Kidney (tissue), 14 donors: ENCODE results near the gene SLC4A7. TPM values are rescaled to one million over a fixed set of nuclear protein-coding genes. Genes with fewer than 3 reads are reported as not detected.

Experiments
- DNase-seq, 5 donors: peaks; one replicate each; pipeline ENCODE4 v3.0.0-alpha.2; 2013 to 2020
- FAIRE-seq: peaks from 2 replicates; lab custom pipeline; 2012; peaks lifted over from hg19 to GRCh38; lab: Jason Lieb, UNC
- H3K27ac ChIP-seq, 2 donors: one replicate each; pipeline ENCODE4 v1.7.0; 2013; ENCODE audit warnings: low read depth in 2 of 2, low read length in 2 of 2, inconsistent platforms in 1 of 2
- H3K27me3 ChIP-seq: one replicate; pipeline ENCODE4 v1.7.1; 2013; ENCODE audit warnings: low read length, inconsistent platforms; ENCODE audit not compliant: control insufficient read depth, insufficient read depth
- H3K36me3 ChIP-seq, 3 donors: one replicate each; pipeline versions ENCODE4 v1.7.0 to v1.7.1; 2013; ENCODE audit warnings: low read length in 3 of 3, control low read depth in 1 of 3, inconsistent platforms in 1 of 3; ENCODE audit not compliant: insufficient read depth in 3 of 3, control insufficient read depth in 2 of 3
- H3K4me1 ChIP-seq, 3 donors: one replicate each; pipeline versions ENCODE4 v1.7.0 to v1.7.1; 2013; ENCODE audit warnings: low read length in 3 of 3, inconsistent platforms in 1 of 3, low read depth in 1 of 3; ENCODE audit not compliant: control insufficient read depth in 2 of 3, insufficient read depth in 2 of 3
- H3K4me3 ChIP-seq, 3 donors: one replicate each; pipeline versions ENCODE4 v1.7.0 to v1.8.1; 2013; ENCODE audit warnings: low read length in 3 of 3, control low read depth in 1 of 3, inconsistent platforms in 1 of 3
- H3K9ac ChIP-seq, 3 donors: one replicate each; pipeline versions ENCODE4 v1.7.0 to v1.7.1; 2013; ENCODE audit warnings: low read length in 3 of 3, control low read depth in 1 of 3, inconsistent platforms in 1 of 3
- H3K9me3 ChIP-seq, 3 donors: one replicate each; pipeline versions ENCODE4 v1.7.0 to v1.7.1; 2013; ENCODE audit warnings: low read length in 3 of 3, control low read depth in 1 of 3, inconsistent platforms in 1 of 3; ENCODE audit not compliant: control insufficient read depth in 2 of 3, insufficient read depth in 1 of 3
- intact Hi-C: fragments of 100-400 bp; cut with DNase I; formaldehyde crosslinking; loops from one replicate; pipeline ENCODE4 v1.11.1; 2022
- polyA plus RNA-seq: library from polyadenylated mRNA; stranded (reverse); fragments of 350-450 nt; fragmentation: Illumina TruSeq; extraction: RNeasy Lipid Tissue Mini Kit (QIAGEN cat#74804); gene quantifications from one replicate; pipeline ENCODE4 v1.2.3, GENCODE V29; 2014; ENCODE audit warnings: low read depth, low replicate concordance; ENCODE audit not compliant: insufficient read depth
- total RNA-seq: library from RNA; stranded (reverse); fragmentation: NEBNext Ultra II Directional; extraction: Animal tissue kit (Norgen Biotek cat#: 25700); gene quantifications from one replicate; pipeline ENCODE4 v1.2.1, GENCODE V29; 2021
- TF ChIP-seq, protein P1 (sequence below): IDR thresholded peaks from 3 replicates; pipeline ENCODE4 v1.5.1; 2012; ENCODE audit warnings: mild to moderate bottlenecking, moderate library complexity, borderline replicate concordance; ENCODE audit not compliant: insufficient read depth; ENCODE audit errors: extremely low read depth
- donor health status: control.
- donor health status: control.
- donor health status: control.
- donor health status: control.
- donor health status: control.
- donor health status: DM: yes; HTN: yes; CAD: no.
- donor health status: Normal renal cell carcinoma (clear cell type).

SLC4A7 gene
- total and polyA plus RNA-seq, 2 donors from 2014 or later: 3.5 to 47.5 TPM

DNA sequence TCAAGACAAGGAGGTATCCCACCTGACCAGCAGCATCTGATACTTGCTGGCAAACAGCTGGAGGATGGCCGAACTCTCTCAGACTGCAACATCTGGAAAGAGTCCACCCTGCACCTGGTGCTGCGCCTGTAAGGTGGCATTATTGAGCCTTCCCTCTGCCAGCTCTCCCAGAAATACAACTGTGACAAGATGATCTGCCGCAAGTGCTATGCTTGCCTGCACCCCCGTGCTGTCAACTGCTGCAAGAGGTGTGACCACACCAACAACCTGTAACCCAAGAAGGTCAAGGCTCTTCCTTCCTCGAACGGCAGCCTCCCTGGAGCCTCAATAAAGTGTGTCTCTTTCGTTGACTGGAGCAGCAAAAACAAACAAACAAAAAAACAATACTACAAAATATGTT, 2.2 kb upstream of the SLC4A7 start:
- H3K9me3 ChIP-seq: no peaks in the 10 kb centered on the region

DNA sequence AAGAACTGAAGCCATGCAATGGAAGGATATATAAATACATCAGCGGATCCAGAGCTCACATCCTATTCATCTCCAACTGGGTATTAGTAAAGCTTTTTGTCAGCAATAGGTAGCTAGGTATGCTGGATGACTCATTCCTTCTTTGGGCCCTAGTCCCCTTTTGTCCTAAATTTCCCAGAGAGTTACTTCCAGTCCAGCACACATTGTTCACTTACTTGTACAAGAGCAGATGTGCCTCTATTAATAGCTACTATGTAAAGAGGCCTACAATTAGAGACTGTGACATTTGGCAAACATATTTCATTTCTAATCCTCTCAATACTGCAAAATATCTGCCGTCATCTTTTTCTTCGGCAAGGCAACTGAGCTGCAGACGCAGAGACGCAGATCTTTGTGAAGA, 1.7 kb upstream of the SLC4A7 start:
- no peak overlapping the region for H3K4me3 ChIP-seq
- H3K4me1 ChIP-seq: no peaks in the 10 kb centered on the region
- H3K27ac ChIP-seq: no peak overlapping the region
- H3K9ac ChIP-seq: no peak overlapping the region
- FAIRE-seq (no peak), DNase-seq (no peak)
- intact Hi-C loops: no loop called here
- H3K36me3 ChIP-seq: no peaks in the 10 kb centered on the region
- TF ChIP-seq, protein P1, sequence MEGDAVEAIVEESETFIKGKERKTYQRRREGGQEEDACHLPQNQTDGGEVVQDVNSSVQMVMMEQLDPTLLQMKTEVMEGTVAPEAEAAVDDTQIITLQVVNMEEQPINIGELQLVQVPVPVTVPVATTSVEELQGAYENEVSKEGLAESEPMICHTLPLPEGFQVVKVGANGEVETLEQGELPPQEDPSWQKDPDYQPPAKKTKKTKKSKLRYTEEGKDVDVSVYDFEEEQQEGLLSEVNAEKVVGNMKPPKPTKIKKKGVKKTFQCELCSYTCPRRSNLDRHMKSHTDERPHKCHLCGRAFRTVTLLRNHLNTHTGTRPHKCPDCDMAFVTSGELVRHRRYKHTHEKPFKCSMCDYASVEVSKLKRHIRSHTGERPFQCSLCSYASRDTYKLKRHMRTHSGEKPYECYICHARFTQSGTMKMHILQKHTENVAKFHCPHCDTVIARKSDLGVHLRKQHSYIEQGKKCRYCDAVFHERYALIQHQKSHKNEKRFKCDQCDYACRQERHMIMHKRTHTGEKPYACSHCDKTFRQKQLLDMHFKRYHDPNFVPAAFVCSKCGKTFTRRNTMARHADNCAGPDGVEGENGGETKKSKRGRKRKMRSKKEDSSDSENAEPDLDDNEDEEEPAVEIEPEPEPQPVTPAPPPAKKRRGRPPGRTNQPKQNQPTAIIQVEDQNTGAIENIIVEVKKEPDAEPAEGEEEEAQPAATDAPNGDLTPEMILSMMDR: no peak
- no peaks in the 10 kb centered on the region for H3K9me3 ChIP-seq
- no peaks in the 10 kb centered on the region for H3K27me3 ChIP-seq

More for the DNA sequence above, 2.2 kb upstream of the SLC4A7 start:
- TF ChIP-seq, protein P1: no peak
- no peak for FAIRE-seq
- no peak overlapping the region for H3K9ac ChIP-seq
- no peak overlapping the region for H3K27ac ChIP-seq
- DNase-seq: no peak
- H3K36me3 ChIP-seq: no peaks in the 10 kb centered on the region
- H3K4me1 ChIP-seq: no peaks in the 10 kb centered on the region
- no peaks in the 10 kb centered on the region for H3K27me3 ChIP-seq
- intact Hi-C loops: no loop called here
- no peak overlapping the region for H3K4me3 ChIP-seq

DNA sequence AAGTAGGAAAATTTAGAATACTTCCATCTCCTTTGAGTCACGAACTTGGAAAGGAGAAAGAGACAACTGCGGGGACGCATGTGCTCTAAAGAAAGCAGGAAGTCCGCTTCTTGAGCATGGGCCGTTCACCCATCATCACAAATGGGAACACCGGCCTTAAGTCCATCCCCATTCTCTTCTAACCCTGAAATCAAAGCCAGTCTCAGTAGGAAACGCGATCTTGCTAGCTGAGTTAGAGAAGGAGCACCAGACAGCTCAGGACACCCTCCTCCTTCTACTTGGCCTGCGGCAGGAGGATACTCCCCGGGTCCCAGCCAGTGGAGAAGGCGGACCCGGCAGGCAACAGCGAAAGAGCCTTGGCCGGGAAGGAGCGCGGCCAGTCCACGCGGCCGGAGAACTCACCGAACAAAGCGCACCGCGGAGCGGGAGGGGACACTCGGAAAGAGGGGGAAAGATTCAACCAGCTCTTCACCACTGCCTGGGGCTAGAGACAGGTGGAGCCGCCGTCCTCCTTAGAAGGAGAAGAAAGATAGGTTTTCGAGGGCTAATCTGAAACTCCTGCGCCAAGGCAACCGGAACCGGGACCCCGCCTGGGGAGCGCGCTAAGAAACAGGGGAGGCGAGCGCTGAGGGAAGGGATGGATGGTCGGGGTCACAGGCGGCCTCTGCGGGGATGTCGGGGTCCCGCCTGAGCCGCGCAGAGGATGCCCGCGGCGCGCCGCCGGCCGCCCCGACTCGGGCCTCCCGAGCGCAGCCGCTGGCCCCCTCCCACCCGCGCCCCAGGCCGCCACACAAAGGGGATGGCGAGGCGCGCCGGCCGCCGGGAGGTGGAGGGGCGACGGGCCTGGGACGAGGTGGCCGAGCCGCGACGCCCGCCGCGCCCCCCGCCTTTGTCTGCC, 818 bp downstream of the SLC4A7 start:
- Histone ChIP-seq H3K4me1 (no peaks in the 10 kb centered on the region), H3K27ac (peak overlapping the region; percentile 86 to 92), H3K9me3 (no peaks in the 10 kb centered on the region), H3K9ac (peak overlapping the region; percentile 67 to 86 (median 81)), H3K36me3 (no peaks in the 10 kb centered on the region), H3K27me3 (no peaks in the 10 kb centered on the region), H3K4me3 (peak overlapping the region; percentile 86 to 88 (median 87))
- intact Hi-C loops: no loop called here
- DNase-seq: peak; percentile 67 to 86 (median 83)
- no peak for FAIRE-seq
- TF ChIP-seq, protein P1: no peak
